Common myeloid progenitor, CD34-positive (primary cell): ENCODE measurements around the gene HINFP.

ENCODE experiments used
- CTCF ChIA-PET: fragments of 350-600 bp; sonication (Branson Sonifier 250); formaldehyde crosslinking; loops from one replicate; lab custom pipeline; 2021; ENCODE audit warnings: antibody characterized with exemption; lab: Charles Lee
- POLR2A ChIA-PET: fragments of 350-600 bp; sonication (Branson Sonifier 250); formaldehyde crosslinking; loops from one replicate; lab custom pipeline; 2021; ENCODE audit warnings: antibody characterized with exemption; lab: Charles Lee
- DNase-seq, 3 donors: peaks; one replicate each; pipeline versions ENCODE4 v3.0.0 to v3.0.0-alpha.2; 2013
- H3K27ac ChIP-seq, 2 experiments: 1 replicate in 1 of 2; 2 replicates in 1 of 2; pipeline ENCODE4 v1.7.0; 2013; ENCODE audit warnings: inconsistent platforms in 2 of 2, low read length in 2 of 2, mild to moderate bottlenecking in 2 of 2, low read depth in 1 of 2, moderate library complexity in 1 of 2; ENCODE audit not compliant: severe bottlenecking in 2 of 2, insufficient read depth in 1 of 2, poor library complexity in 1 of 2
- H3K27me3 ChIP-seq, 5 experiments: replicated peaks in 2 of 5; 1 replicate in 3 of 5; 2 replicates in 2 of 5; pipeline versions ENCODE4 v1.6.1 to v1.7.0; 2013; ENCODE audit warnings: low read length in 4 of 5, mild to moderate bottlenecking in 2 of 5, moderate library complexity in 2 of 5, inconsistent platforms in 1 of 5; ENCODE audit not compliant: insufficient read depth in 5 of 5, control insufficient read depth in 4 of 5
- H3K36me3 ChIP-seq, 4 experiments: 1 replicate in 2 of 4; 2 replicates in 2 of 4; pipeline versions ENCODE4 v1.6.1 to v1.7.0; 2013; ENCODE audit warnings: low read length in 3 of 4, control low read depth in 1 of 4, mild to moderate bottlenecking in 1 of 4; ENCODE audit not compliant: control insufficient read depth in 4 of 4, insufficient read depth in 4 of 4
- H3K4me1 ChIP-seq, 4 experiments: 1 replicate in 3 of 4; 2 replicates in 1 of 4; pipeline versions ENCODE4 v1.6.1 to v1.7.1; 2013; ENCODE audit warnings: low read length in 3 of 4, mild to moderate bottlenecking in 3 of 4, control low read depth in 1 of 4, inconsistent platforms in 1 of 4, moderate library complexity in 1 of 4; ENCODE audit not compliant: control insufficient read depth in 4 of 4, insufficient read depth in 4 of 4; ENCODE audit errors: control extremely low read depth in 1 of 4
- H3K4me3 ChIP-seq, 7 experiments: 1 replicate in 4 of 7; 2 replicates in 3 of 7; pipeline versions ENCODE4 v1.5.1 to v1.7.0; 2013; ENCODE audit warnings: mild to moderate bottlenecking in 7 of 7, low read length in 6 of 7, moderate library complexity in 6 of 7, inconsistent platforms in 2 of 7, low read depth in 2 of 7, control low read depth in 1 of 7; ENCODE audit not compliant: insufficient read depth in 4 of 7, control insufficient read depth in 1 of 7; ENCODE audit errors: extremely low read depth in 1 of 7
- H3K9me3 ChIP-seq, 5 experiments: 1 replicate in 4 of 5; 2 replicates in 1 of 5; pipeline versions ENCODE4 v1.6.1 to v1.7.1; 2013; ENCODE audit warnings: low read length in 4 of 5, mild to moderate bottlenecking in 2 of 5, inconsistent platforms in 1 of 5, low read depth in 1 of 5, moderate library complexity in 1 of 5; ENCODE audit not compliant: control insufficient read depth in 4 of 5, insufficient read depth in 2 of 5; ENCODE audit errors: control extremely low read depth in 1 of 5
- WGBS: methylation state at CpG from one replicate; pipeline ENCODE4 v1.1.5; 2013; ENCODE audit not compliant: insufficient coverage; 5-methylcytosine and 5-hydroxymethylcytosine counted together

The HINFP gene

GRCh38 chr11:119111361-119111925, 9.9 kb upstream of the HINFP start:
- no peak overlapping the region for H3K27ac ChIP-seq
- POLR2A ChIA-PET, result interaction anchor here (0.8 kb wide), 1 partner anchor 9 kb away, joined by 3 read pairs; no protein-coding TSS in a partner anchor
- no peaks in the 10 kb centered on the region for H3K9me3 ChIP-seq
- H3K27me3 ChIP-seq, result no peaks in the 10 kb centered on the region
- no peak for DNase-seq
- 98% methylated on average over 11 of the region's 11 CpGs for WGBS
- peaks cover 13 to 30% (median 29%) of the 10 kb centered on the region in 4 experiments for H3K4me1 ChIP-seq
- no peak overlapping the region for H3K4me3 ChIP-seq
- H3K36me3 ChIP-seq, result peaks cover 0 to 57% (median 30%) of the 10 kb centered on the region in 4 experiments
- CTCF ChIA-PET, result interaction anchor here (1.0 to 6.1 kb wide), 3 partner anchors 9 to 85 kb away, joined by 3 to 45 read pairs (median 20); partner anchors contain the start of gene HINFP

- H3K4me3 ChIP-seq, result no peak overlapping the region
- no peak for DNase-seq
- no peaks in the 10 kb centered on the region for H3K27me3 ChIP-seq
- no peaks in the 10 kb centered on the region for H3K9me3 ChIP-seq
- H3K27ac ChIP-seq, result no peak overlapping the region
- peaks cover 0 to 63% (median 30%) of the 10 kb centered on the region in 4 experiments for H3K36me3 ChIP-seq
- H3K4me1 ChIP-seq, result peaks cover 11 to 24% (median 23%) of the 10 kb centered on the region in 4 experiments
- POLR2A ChIA-PET, result interaction anchor here (0.8 kb wide), 1 partner anchor 10 kb away, joined by 3 read pairs; no protein-coding TSS in a partner anchor
- CTCF ChIA-PET, result interaction anchor here (1.0 to 4.8 kb wide), 3 partner anchors 14 to 175 kb away, joined by 3 to 20 read pairs (median 3); no protein-coding TSS in a partner anchor
- WGBS, result 89% methylated on average over 8 of the region's 12 CpGs
Observed at GRCh38 chr11:119112314-119113020, 8.9 kb upstream of the HINFP start.

- WGBS, result 95% methylated on average over 9 of the region's 9 CpGs
- Histone ChIP-seq H3K4me1 (peaks cover 5 to 15% (median 12%) of the 10 kb centered on the region in 4 experiments), H3K4me3 (no peak overlapping the region), H3K36me3 (peaks cover 0 to 63% (median 30%) of the 10 kb centered on the region in 4 experiments), H3K27ac (no peak overlapping the region), H3K27me3 (no peaks in the 10 kb centered on the region), H3K9me3 (no peaks in the 10 kb centered on the region)
- CTCF ChIA-PET, result interaction anchor here (1.3 to 1.7 kb wide), 2 partner anchors 11 to 174 kb away, joined by 3 to 5 read pairs; partner anchors contain the start of gene DPAGT1
- no peak for DNase-seq
- POLR2A ChIA-PET, result no interaction called here
Observed at GRCh38 chr11:119113716-119114115, 7.7 kb upstream of the HINFP start.

- H3K36me3 ChIP-seq, result peaks cover 0 to 63% (median 30%) of the 10 kb centered on the region in 4 experiments
- no peak for DNase-seq
- POLR2A ChIA-PET, result no interaction called here
- peaks cover 5 to 11% (median 9%) of the 10 kb centered on the region in 4 experiments for H3K4me1 ChIP-seq
- H3K4me3 ChIP-seq, result no peak overlapping the region
- H3K27me3 ChIP-seq, result no peaks in the 10 kb centered on the region
- 90% methylated on average over 3 of the region's 5 CpGs for WGBS
- CTCF ChIA-PET, result interaction anchor here (1.3 kb wide), 1 partner anchor 12 kb away, joined by 5 read pairs; the partner anchor contains the start of gene DPAGT1
- no peaks in the 10 kb centered on the region for H3K9me3 ChIP-seq
- H3K27ac ChIP-seq, result no peak overlapping the region
Observed at GRCh38 chr11:119114351-119114750, 7.0 kb upstream of the HINFP start.

GRCh38 chr11:119115484-119116234, 5.7 kb upstream of the HINFP start:
- peak in 2 of 3 donors; percentile 45 for DNase-seq
- ChIA-PET CTCF (interaction anchor here (0.8 to 1.3 kb wide), 3 partner anchors 9 to 21 kb away, joined by 3 read pairs; partner anchors contain the start of gene DPAGT1), POLR2A (interaction anchor here (1.0 kb wide), 1 partner anchor 17 kb away, joined by 3 read pairs; no protein-coding TSS in a partner anchor)
- WGBS, result 33% methylated on average over 24 of the region's 24 CpGs
- H3K36me3 ChIP-seq, result peaks cover 0 to 54% (median 29%) of the 10 kb centered on the region in 4 experiments
- H3K27me3 ChIP-seq, result no peaks in the 10 kb centered on the region
- no peak overlapping the region for H3K27ac ChIP-seq
- H3K9me3 ChIP-seq, result no peaks in the 10 kb centered on the region
- H3K4me1 ChIP-seq, result peaks cover 5 to 15% (median 11%) of the 10 kb centered on the region in 4 experiments
- peak overlapping the region in 3 of 7 experiments; percentile 13 to 59 (median 35) for H3K4me3 ChIP-seq

- WGBS, result 100% methylated on average over 8 of the region's 10 CpGs
- POLR2A ChIA-PET, result interaction anchor here (1.0 kb wide), 1 partner anchor 18 kb away, joined by 3 read pairs; no protein-coding TSS in a partner anchor
- peaks cover 0 to 49% (median 25%) of the 10 kb centered on the region in 4 experiments for H3K36me3 ChIP-seq
- H3K27ac ChIP-seq, result no peak overlapping the region
- no peaks in the 10 kb centered on the region for H3K27me3 ChIP-seq
- DNase-seq, result no peak
- no peak overlapping the region for H3K4me3 ChIP-seq
- CTCF ChIA-PET, result interaction anchor here (0.8 to 1.3 kb wide), 3 partner anchors 10 to 21 kb away, joined by 3 read pairs; partner anchors contain the start of gene DPAGT1
- no peaks in the 10 kb centered on the region for H3K9me3 ChIP-seq
- peaks cover 7 to 19% (median 16%) of the 10 kb centered on the region in 4 experiments for H3K4me1 ChIP-seq
Observed at GRCh38 chr11:119116235-119116594, 5.2 kb upstream of the HINFP start.
